Suprapubic skin (tissue), 4 donors: Measurements from ENCODE around the gene COX6B2. TPM values are rescaled to one million over a fixed set of nuclear protein-coding genes. Genes with fewer than 3 reads are reported as not detected.
A peak's percentile ranks its signal among the peaks of the same experiment; 100 is the strongest.

Source experiments
- DNase-seq, 2 donors: peaks; one replicate each; pipeline ENCODE4 v3.0.0-alpha.2; 2019; ENCODE audit warnings: low spot score in 2 of 2
- H3K27ac ChIP-seq: fragments of 200-600 bp; sonication (generic); one replicate; pipeline ENCODE4 v1.5.1; 2019
- H3K27me3 ChIP-seq: fragments of 200-600 bp; sonication (generic); one replicate; pipeline ENCODE4 v1.5.1; 2019
- H3K36me3 ChIP-seq: fragments of 200-600 bp; sonication (generic); one replicate; pipeline ENCODE4 v1.5.1; 2019
- H3K4me1 ChIP-seq: fragments of 200-600 bp; sonication (generic); one replicate; pipeline ENCODE4 v1.5.1; 2019
- H3K4me3 ChIP-seq: fragments of 200-600 bp; sonication (generic); one replicate; pipeline ENCODE4 v1.5.1; 2019; ENCODE audit warnings: mild to moderate bottlenecking
- H3K9me3 ChIP-seq: fragments of 200-600 bp; sonication (generic); one replicate; pipeline ENCODE4 v1.5.1; 2019
- EP300 ChIP-seq: sonication (generic); formaldehyde crosslinking; IDR thresholded peaks from one replicate; pipeline ENCODE4 v1.6.1; 2017; ENCODE audit warnings: antibody characterized with exemption
- POLR2A ChIP-seq, 2 donors: fragments of 450-650 bp; IDR thresholded peaks; one replicate each; pipeline ENCODE4 v1.6.1; 2017; ENCODE audit warnings: antibody characterized with exemption in 2 of 2, mild to moderate bottlenecking in 2 of 2, moderate library complexity in 2 of 2
- POLR2AphosphoS5 ChIP-seq, 3 donors: sonication (generic); formaldehyde crosslinking; IDR thresholded peaks; one replicate each; pipeline ENCODE4 v1.6.1; 2017; ENCODE audit warnings: antibody characterized with exemption in 3 of 3
- WGBS: methylation state at CpG from one replicate; pipeline ENCODE4 v1.1.5; 2018; 5-methylcytosine and 5-hydroxymethylcytosine counted together
- total RNA-seq, 4 donors: library from RNA; depleted of rRNA; stranded (reverse); fragments of >200 nt; gene quantifications; one replicate each; pipeline ENCODE4 v1.1.0, GENCODE V29; 2016
- TF ChIP-seq, protein P1 (sequence below), 2 donors: fragments of 200-600 bp in 1 of 2; fragments of 450-650 bp in 1 of 2; sonication (generic) in 1 of 2; IDR thresholded peaks; one replicate each; pipeline ENCODE4 v1.5.1; 2016 to 2019; ENCODE audit warnings: antibody characterized with exemption in 2 of 2, mild to moderate bottlenecking in 1 of 2, moderate library complexity in 1 of 2

Gene COX6B2
- total RNA-seq, 4 donors from 2014 or later: 0.47 to 1.9 (median 1.3) TPM

DNA sequence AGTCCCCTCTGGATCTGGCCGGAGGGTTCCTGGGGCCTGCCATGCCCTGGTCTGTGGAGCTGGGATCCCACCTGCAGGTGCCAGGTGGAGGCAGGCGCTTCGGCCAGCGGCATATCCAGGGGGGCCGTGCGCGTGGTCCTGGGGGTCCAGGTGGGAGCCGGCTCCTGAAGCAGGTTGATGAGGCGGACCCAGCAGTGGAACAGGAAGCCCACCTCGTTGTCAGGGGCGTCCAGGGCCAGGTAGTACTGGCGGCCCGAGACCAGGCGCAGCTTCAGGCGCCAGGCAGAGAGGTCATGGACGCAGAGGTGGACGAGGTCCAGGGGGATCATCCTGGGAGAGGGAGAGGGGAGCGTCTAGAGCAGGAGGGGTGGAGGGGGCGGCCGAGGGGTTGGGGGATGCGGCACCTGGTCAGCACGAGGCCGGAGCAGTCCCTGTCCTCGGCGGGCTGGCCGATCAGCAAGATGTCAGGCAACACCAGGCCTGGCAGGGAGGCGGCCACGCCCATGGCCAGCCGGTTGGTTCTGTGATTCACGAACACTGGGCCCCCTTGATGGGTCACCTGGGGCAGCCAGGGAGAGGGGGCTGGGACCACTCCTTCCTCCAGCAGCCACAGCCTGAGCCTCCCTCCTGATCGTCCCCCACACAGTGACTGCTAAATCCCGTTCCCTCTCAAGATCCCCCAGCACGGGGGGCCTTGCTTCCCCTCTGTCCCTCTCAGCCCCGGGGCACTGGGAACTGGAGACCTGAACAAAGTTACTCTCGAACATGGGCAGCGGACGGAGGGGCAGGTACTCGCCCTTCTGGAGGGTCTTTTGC is 7.9 kb upstream of the COX6B2 start:
- no peaks in the 10 kb centered on the region for H3K4me1 ChIP-seq
- no peaks in the 10 kb centered on the region for H3K9me3 ChIP-seq
- no peaks in the 10 kb centered on the region for H3K36me3 ChIP-seq
- 80% methylated on average over 22 of the region's 38 CpGs for WGBS
- no peak overlapping the region for H3K27ac ChIP-seq
- TF ChIP-seq EP300: no peak
- no peak for TF ChIP-seq POLR2AphosphoS5 (IDR thresholded peaks at IDR 0.05)
- TF ChIP-seq, protein P1, sequence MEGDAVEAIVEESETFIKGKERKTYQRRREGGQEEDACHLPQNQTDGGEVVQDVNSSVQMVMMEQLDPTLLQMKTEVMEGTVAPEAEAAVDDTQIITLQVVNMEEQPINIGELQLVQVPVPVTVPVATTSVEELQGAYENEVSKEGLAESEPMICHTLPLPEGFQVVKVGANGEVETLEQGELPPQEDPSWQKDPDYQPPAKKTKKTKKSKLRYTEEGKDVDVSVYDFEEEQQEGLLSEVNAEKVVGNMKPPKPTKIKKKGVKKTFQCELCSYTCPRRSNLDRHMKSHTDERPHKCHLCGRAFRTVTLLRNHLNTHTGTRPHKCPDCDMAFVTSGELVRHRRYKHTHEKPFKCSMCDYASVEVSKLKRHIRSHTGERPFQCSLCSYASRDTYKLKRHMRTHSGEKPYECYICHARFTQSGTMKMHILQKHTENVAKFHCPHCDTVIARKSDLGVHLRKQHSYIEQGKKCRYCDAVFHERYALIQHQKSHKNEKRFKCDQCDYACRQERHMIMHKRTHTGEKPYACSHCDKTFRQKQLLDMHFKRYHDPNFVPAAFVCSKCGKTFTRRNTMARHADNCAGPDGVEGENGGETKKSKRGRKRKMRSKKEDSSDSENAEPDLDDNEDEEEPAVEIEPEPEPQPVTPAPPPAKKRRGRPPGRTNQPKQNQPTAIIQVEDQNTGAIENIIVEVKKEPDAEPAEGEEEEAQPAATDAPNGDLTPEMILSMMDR (IDR thresholded peaks at IDR 0.05): no peak
- no peak for TF ChIP-seq POLR2A (IDR thresholded peaks at IDR 0.05)
- H3K27me3 ChIP-seq: peaks cover 8% of the 10 kb centered on the region
- no peak overlapping the region for H3K4me3 ChIP-seq
- no peak for DNase-seq

DNA sequence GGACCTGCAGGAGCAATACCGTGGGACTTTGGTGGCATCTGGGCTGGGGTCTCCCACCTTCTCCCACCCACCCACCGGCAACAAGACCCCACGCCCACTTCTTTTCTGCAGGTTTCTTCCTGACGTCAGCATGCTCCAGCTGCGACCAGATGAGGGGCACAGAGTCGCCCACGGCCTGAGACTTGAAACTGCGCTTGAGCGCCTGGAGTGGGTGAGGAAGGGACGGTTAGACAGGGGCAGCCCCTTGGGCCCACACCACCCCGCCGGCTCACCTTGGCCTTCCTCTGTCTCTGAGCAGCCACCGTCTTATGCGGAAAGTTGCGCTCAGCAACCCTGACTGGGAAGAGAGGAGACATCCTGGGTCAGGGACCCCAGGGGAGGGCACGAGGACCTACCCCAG is 6.4 kb upstream of the COX6B2 start:
- DNase-seq: no peak
- Histone ChIP-seq H3K4me3 (no peak overlapping the region), H3K9me3 (no peaks in the 10 kb centered on the region), H3K36me3 (no peaks in the 10 kb centered on the region), H3K27me3 (peaks cover 17% of the 10 kb centered on the region), H3K27ac (no peak overlapping the region), H3K4me1 (no peaks in the 10 kb centered on the region)
- WGBS: 90% methylated on average over 6 of the region's 16 CpGs
- no peak for TF ChIP-seq EP300
- TF ChIP-seq POLR2AphosphoS5 (IDR thresholded peaks at IDR 0.05): no peak
- TF ChIP-seq, protein P1 (IDR thresholded peaks at IDR 0.05): no peak
- no peak for TF ChIP-seq POLR2A (IDR thresholded peaks at IDR 0.05)

DNA sequence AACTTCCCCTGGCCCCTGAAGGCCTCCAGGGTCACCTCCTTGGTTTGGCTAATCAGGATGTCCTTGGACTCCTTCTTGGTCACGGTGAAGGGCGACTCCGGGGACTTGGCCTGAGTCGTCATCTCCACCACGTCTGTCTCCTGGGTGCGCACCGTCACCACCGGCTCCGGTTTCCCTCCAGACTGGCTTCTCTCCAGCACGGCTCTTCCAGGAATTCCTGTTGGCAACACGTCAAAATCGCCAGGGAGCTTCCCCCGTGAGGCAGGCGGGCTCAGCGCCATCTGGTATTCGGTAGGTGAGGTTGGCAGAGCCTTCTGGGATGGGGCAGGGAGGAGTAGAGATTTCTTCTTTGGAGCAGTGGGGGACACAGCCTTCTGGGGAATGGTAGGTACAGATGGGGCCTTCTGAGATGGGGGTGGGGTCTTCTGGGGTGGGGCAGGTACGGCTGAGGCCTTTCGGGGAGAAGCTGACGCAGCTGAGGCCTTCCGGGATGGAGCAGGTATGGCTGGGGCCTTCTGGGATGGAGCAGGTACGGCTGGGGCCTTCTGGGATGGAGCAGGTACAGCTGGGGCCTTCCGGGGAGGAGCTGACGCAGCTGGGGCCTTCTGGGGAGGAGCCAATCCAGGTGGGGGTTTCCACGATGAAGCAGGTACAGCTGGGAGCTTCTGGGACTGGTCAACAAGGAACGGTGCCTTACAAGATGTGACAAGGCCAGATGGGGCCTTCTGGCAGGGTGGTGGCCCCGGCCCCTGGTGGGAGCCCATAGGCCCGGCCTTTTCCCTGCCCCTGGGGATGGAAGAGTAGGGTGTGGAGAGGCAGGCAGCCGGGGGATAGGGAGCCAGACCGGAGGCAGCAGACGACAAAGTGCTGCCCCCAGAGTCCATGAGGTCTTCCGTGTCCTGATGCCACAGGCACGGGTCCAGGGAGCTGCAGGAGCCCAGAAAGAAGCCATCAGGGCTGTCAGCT is 4.7 kb upstream of the COX6B2 start:
- H3K36me3 ChIP-seq: no peaks in the 10 kb centered on the region
- peaks cover 12% of the 10 kb centered on the region for H3K4me1 ChIP-seq
- no peak overlapping the region for H3K4me3 ChIP-seq
- peaks cover 25% of the 10 kb centered on the region for H3K27me3 ChIP-seq
- H3K9me3 ChIP-seq: no peaks in the 10 kb centered on the region
- 63% methylated on average over 30 of the region's 32 CpGs for WGBS
- DNase-seq: no peak
- H3K27ac ChIP-seq: no peak overlapping the region
- no peak for TF ChIP-seq POLR2AphosphoS5 (IDR thresholded peaks at IDR 0.05)
- TF ChIP-seq, protein P1 (IDR thresholded peaks at IDR 0.05): no peak
- TF ChIP-seq EP300: no peak
- no peak for TF ChIP-seq POLR2A (IDR thresholded peaks at IDR 0.05)

DNA sequence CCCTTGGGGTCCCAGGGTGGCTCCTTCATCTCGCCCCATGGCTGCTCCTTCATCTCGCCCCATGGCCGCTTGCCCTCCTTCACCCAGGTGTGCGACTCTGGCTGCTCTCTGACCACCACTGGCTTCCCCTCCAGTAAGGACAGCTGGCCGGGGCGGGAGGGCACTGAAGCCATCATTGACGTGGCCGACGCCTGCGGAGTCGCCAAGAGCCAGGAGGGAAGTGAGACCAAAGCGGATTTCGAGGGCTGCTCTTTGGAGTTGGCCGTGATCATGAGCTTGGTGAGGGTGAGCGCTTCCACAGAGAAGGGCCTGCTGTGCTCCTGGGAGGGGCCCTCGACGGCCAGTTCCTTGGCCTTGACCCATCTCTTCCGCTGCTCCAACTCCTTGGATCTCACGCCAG is 4.0 kb upstream of the COX6B2 start:
- H3K36me3 ChIP-seq: no peaks in the 10 kb centered on the region
- peaks cover 19% of the 10 kb centered on the region for H3K4me1 ChIP-seq
- no peaks in the 10 kb centered on the region for H3K9me3 ChIP-seq
- no peak overlapping the region for H3K4me3 ChIP-seq
- 90% methylated on average over 15 of the region's 19 CpGs for WGBS
- TF ChIP-seq POLR2AphosphoS5 (IDR thresholded peaks at IDR 0.05): no peak
- no peak overlapping the region for H3K27ac ChIP-seq
- no peak for DNase-seq
- peaks cover 32% of the 10 kb centered on the region for H3K27me3 ChIP-seq

DNA sequence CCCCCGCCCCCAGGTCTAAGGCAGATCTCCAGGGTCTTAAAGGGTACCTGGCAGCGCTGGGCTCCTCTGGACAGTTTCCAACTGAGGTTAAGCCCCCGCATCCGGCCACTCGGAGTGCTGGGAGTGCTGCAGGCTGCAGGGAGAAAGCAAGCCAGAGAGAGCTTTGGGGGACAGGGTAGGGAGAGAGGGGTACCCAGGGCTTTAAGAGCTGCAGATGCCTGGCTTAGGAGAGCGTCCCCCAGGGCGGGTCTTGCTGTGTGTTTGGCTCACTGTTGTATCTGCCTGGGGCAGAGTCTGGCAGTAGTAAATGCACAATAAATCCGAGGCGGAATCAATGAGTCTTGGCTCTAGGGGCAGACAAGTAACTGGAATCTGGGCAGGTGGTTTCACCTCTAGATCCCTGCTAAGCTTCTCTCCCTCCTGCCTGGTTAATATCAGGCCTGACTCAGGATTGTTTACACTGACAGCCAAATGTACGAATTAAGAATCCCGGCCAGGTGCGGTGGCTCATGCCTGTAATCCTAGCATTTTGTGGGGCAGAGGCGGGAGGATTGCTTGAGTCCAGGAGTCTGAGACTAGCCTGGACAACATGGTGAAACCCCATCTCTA is 798 bp upstream of the COX6B2 start:
- no peak for DNase-seq
- Histone ChIP-seq H3K9me3 (no peaks in the 10 kb centered on the region), H3K27me3 (peaks cover 49% of the 10 kb centered on the region), H3K4me3 (peak overlapping the region; percentile 46), H3K27ac (no peak overlapping the region), H3K36me3 (no peaks in the 10 kb centered on the region), H3K4me1 (peaks cover 25% of the 10 kb centered on the region)
- TF ChIP-seq POLR2AphosphoS5 (IDR thresholded peaks at IDR 0.05) (no peak), POLR2A (IDR thresholded peaks at IDR 0.05) (no peak), EP300 (no peak)
- TF ChIP-seq, protein P1 (IDR thresholded peaks at IDR 0.05): no peak
- no CpG with 5 or more reads among the region's 13 CpGs for WGBS
